CD4-positive, alpha-beta T cell treated with Interleukin-15 for 4 hours (primary cell): ENCODE measurements around the gene TSHZ1.

ENCODE experiments used
- DNase-seq: peaks from one replicate; pipeline ENCODE4 v3.0.0-alpha.2; 2020; ENCODE audit warnings: low spot score

TSHZ1 gene

GRCh38 chr18:75246721-75247610, 36.4 kb downstream of the TSHZ1 start:
- DNase-seq, result no peak

DNA sequence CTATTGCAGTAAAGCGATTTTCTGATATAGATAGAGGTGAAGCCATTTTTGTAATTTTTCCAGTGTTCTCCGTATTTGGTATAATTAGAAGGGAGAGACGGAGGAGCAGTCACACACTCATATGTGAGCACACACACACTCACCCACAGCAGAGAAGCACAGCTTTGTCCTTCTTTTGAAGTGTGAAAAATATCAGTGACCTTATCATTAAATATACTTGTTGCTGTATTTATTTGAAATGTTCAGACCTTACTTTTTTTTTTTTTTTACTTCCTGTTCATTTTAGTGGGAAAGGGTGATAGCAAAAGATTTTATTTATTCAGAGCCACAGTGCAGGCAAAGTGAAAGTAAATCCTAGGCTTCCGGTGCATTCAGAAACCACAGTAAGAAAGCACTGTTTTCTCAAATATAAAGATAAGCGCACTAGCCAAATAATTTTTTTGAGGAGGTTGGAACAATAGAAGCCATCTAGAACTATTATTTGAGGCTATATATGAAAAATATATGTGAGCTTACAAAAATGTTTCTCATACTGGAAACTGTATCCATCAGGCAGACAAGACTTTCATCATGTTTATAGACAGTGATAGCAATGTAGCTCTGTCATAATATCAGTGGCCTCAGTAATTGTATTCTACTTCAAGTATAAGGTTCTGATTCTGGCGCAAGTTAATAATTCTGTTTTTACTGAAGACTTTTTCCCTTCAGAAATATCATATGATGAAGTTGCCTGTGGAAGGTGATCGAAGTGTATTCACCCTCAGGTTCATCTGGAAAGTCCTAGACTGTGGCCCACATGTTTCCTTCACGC, 37.2 kb downstream of the TSHZ1 start:
- DNase-seq, result peak; percentile 41

GRCh38 chr18:75248426-75249174, 38.0 kb downstream of the TSHZ1 start:
- DNase-seq, result no peak

DNA sequence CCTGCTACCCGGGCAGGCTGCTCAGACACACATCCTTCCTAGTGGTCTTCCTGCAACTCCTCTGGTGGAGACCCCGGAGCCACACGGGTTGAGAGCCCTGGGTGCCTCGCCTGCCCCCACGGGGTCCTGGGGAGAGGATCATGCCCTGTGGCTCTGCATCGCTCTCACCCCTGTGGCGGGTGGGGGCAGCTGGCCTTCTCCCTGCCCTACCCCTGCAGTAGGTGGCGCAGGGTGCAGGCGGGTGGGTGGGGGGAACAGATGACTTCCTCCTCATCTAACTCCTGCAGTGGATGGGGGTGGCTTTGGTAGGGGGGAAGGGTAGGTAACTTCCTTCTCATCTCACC, 38.5 kb downstream of the TSHZ1 start:
- no peak for DNase-seq

DNA sequence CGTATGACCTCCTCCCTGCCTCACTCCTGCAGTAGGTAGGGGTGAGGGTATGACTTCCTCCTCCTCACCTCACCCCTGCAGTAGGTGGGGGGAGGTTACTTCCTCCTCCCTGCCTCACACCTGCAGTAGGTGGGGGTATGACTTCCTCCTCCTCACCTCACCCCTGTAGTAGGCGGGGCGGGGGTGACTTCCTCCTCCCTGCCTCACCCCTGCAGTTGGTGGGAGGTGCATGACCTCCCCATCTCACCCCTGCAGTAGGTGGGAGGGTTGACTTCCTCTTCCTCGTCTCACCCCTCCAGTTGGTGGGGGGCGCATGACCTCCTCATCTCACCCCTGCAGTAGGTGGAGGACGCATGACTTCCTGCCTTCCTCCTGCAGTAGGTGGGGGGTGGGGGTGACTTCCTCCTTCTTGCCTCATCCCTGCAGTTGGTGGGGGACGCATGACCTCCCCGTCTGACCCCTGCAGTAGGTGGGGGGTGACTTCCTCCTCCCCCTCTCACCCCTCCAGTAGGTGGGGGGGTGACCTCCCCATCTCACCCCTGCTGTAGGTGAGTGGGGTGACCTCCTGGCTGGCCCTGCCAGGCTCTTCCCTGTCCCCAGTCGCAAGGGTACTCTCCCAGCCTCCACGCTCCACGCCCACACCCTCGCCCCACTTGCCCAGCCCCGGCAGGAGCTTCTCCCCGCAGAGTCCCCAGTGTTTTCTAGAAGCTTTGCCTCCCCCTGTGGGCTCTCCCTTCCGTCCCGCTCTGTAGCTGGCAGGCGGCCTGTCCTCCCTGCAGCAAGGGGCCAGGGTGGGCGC, 39.3 kb downstream of the TSHZ1 start:
- DNase-seq, result no peak

- no peak for DNase-seq
These were observed 39.8 kb downstream of the TSHZ1 start for GRCh38 chr18:75250471-75250821.

GRCh38 chr18:75251466-75251865, 40.9 kb downstream of the TSHZ1 start:
- DNase-seq, result no peak

DNA sequence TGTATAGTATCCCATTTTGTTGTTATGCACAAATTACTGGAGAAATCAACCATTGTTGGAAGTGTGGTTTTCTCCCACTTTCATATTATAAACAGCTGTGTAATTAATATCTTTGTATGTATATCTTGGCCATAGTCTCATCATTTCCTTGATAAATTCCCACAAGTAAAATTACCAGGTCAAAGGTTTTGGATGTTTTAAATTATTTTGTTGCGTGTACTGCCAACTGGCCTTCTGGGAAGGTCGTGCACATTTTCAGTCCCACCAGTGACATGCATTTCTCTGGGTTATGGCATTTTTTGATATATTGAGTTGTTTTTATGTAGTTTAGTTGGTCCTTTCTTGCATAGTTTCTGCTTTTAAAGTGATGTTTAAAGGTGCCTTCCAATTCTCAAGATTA, 41.5 kb downstream of the TSHZ1 start:
- no peak for DNase-seq

DNA sequence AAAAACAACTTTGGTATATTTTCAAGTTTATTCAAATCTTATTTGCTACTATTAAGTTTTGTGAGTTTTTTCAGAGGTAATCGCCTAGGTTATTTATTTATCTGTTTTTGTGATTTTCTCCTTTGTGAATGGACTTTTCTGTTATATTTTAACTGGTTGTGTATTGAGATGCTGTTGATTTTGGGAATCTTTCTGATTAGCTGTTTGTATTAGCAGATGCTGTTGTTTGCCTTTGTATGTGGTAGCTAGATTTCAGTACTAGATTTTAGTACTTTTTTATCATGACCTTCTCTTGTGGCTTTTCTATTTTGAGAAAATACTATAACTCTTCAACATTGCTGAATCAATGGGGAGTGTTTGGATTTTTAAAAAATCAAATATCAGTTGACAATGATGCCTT, 42.4 kb downstream of the TSHZ1 start:
- no peak for DNase-seq

DNA sequence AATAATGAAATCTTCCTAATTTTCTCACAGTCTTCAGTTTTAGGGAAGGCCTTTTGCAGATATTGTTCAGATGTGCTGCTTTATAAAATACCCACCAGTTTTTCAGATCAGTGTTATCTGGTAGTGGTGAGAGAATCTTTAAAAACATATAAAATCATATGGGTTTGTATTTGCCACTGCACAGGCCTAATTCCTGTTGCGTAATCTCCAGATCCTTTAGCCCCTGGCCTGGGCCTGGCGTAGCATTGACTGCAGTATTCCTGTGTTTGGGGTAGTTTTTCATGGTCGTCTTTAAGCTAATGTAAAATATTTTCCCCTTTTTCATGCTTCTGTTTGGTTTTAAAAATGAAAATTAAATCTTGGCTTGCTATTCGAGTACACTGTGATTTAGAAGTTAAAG, 43.2 kb downstream of the TSHZ1 start:
- no peak for DNase-seq

DNA sequence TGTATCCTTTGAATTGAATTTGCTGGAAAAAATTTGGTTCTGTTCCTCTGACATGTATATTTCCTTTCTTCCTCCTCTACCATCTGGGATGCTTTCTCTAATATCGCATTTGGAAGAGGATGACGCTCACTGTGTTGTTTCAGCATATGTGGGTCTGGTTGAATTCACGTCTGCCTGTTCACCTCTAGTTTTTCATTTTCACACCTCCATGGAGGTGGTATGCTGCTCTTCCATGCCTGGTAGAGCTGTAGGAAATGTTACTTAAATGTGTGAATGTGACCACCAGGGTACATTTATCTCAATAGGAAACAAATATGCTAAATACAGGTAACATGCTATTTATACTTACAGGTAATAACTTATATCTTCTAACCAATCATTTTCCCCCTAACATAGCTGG, 44.5 kb downstream of the TSHZ1 start:
- DNase-seq, result no peak

DNA sequence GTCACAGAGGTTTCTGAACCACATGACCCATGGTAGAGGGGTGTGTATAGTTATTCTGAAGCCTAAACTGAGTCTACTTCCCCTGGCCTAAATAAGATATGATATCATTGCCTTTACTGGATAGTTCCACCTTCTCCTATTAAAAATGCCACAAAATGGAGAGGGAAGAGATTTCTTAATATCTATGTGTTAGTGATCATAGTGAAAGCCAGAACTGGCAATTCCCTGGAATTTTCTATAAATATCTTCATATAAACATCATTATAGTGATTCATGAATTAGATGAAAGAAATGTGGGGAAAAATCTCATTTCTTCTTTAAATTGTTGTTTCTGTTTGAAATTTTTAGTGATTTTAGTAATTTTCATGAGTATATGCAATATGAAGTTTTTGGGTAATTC, 45.8 kb downstream of the TSHZ1 start:
- DNase-seq, result no peak

- DNase-seq, result no peak
These were observed 47.0 kb downstream of the TSHZ1 start for GRCh38 chr18:75257605-75258004.

DNA sequence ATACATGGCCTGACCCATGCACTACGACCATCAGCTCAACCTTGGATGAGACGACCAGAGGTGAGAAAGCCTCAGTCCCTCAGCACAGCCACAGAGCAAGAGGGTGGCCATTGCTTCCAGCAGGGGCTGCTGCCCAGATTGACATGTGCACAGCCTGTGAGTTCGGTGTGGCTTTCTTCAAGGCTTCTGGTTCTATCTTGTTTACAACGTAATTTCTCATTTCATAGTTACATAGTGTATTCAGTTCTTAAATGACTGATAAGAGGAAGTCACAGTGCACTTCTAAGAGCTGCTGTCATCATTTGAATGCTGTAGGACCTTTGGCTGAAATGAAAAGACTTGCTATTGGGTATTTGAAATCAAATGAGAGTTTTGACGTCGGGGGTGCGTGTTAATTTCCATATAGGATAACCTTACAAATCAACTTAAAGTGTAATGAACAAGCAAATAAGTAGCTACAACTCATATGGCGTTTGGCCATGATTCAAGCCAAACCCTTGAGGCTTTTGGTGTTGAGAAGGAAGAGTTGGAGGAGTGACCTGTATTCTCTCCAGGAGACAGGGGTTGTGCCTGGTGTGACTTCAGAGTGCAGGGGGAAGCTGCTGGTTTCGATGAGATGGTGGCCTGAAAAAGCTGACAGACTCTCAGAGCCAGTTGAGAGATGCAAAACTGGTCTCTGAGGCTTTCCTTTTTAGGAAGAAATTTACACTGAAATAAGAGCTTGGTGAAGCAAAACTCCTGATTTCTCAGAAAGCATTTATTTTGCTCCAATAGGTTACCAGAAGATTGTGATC, 51.0 kb downstream of the TSHZ1 start:
- no peak for DNase-seq

DNA sequence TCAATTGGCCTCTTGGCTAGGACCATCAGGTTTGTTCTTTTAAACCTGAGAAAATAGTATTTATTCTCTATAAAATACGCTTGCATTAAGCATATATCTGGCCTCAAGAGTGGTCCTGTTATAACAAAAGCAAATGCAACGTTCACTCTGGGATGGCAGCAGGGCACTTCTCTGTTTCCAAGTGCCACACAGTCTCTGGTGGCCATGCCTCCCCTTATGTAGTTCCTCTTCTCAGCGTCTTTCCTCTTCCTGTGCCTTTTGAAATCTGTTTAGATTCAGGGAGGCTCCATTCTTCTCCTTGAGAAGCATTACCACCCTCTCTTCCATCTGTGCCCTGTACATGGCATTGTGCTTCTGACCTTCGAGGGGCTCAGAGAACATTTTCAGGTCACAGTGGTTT, 51.9 kb downstream of the TSHZ1 start:
- DNase-seq, result no peak

DNA sequence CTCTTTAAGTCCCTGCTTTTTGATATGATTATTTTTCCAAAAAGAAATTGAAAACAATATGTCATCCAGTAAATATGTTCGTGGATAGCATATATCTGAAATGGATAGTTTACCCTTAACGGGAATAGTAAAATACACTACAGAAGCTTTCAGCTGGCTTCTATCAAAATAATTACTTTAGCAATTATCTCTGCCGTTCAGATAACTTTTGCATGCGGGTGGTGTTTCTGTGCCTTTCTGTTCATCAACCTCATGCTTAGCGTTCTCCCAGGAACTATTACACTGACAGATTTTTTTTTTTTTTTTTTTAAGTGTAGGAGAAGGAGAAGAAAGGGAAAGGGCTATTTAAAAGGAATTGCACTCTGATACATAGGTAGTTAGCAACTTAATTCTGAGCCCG, 53.6 kb downstream of the TSHZ1 start:
- no peak for DNase-seq

DNA sequence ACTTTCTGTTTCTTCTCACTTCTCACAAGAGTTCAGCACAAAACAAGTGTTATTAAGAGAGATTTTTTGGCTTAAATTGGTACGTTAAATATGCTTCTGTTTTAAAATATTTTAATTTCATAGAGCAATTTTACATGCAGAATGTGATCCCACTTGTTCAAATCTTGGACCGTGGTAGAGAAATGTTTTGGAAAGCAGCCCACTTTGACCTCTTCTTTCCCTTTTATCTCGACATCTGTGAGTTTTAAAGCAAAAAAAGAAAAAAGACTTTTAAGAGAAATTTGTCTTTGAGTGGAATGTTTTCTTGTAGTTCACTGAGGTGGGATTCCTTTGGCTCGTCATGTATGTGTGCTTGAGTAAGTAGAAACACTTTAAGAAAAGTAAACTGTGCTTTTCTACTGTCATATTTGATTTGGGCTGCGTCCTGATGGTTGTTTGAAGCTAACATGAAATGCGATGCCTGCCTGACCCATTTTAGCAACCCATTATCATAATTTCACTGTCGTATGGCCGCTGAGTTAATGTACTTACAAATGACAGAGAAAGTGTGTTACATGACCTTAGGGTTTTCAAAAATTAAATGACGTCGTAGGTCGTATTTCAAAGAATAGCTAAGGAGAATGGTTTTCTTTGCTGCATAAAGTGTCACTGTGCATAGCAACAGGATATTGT, 54.5 kb downstream of the TSHZ1 start:
- DNase-seq, result no peak

DNA sequence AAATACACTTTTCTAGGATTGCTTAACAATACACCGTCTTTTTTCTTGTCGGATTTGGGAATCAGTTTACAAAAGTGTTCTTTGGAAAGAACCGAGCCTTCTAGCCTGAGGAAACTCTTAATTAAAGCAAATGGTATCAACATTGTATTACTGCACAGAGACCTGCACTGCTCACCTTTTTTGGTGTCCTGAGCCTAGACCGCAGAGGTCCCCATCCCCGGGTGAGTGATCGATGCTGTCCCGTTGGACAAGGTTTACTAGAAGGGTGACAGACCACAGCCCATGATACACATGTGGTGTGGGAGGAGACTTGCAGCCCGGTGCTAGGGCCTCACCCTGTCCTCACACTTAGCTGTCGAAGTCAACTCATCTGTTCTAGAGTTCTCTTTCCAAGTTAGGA, 55.3 kb downstream of the TSHZ1 start:
- DNase-seq, result no peak

DNA sequence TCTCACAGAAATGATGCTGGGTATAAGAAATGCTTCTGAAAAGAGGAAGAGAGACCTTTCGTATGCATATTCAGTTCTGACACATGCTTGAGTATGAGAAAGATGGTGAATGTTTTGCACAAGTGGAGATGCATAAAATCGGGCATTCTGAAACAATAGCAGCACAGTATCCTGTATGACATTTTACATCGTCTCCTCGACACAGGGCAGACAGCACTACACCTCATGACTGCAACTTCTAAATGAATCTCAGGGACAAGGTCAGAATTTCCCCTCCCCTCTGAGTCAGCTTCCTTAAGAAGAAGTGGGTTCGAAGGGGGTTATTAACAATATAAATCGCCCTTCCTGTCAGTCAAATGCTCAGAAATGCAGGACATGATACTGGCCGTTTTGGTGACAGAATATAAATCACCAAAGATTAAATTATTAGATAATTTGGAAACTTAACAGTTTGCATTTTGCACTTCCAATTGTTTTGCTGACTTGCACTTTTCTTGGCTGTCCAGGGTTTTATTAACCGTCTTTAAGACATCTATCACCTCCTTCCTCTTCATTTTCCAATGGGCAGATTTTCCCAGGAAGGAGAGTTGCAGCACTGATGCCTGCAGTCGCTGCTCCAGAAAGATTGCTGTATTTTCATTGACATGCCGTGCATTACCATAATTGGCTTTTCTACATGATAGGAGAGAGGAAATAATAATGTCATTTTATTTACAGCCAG, 57.2 kb downstream of the TSHZ1 start:
- no peak for DNase-seq

DNA sequence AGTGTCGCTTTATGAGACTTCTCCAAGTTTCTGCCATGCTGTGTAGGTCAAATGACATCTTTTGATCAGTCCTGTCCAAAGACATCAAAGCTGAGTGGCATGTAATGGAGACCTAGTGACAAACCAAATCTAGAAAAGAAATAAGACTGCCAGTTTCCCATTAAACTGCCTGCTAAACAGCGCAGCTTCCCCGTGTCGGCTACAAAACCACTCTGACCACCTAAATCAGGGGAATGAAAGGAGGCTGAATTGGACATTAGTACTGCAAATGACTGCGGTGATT, 57.7 kb downstream of the TSHZ1 start:
- DNase-seq, result no peak
